ENCODE data around the gene GORASP2. TPM values are rescaled to one million over a fixed set of nuclear protein-coding genes. Genes with fewer than 3 reads are reported as not detected.

GORASP2 gene
- total RNA-seq, 1 experiment from 2014 or later, result 67.3 TPM

DNA sequence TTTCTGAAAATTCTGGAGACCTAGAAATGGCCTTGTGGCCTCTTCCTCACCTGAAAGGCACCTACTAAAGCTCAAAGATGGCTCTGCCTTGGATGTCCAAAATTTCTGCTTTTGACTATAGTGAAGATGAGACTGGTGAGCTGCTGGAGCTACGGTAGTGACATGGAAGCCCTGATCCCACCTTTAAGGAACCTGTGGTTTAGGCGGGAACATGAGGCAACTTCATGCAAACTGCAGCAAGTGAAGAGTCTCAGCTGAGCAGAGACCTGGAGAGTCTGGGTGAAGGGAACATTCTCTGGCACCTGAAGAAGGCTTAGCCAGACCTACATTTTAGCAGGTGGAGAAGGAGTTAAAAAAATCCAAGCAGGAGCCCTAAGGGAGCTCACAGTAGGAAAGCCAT lies 40.0 kb downstream of the GORASP2 start:
- Histone ChIP-seq H3K9me2 (replicated peaks; ENCODE audit: low read length) (no peaks in the 10 kb centered on the region), H3K27me3 (ENCODE audit: low read length) (no peaks in the 10 kb centered on the region), H3F3A (ENCODE audit: low read length, unreplicated experiment) (no peaks in the 10 kb centered on the region), H3K4me1 (ENCODE audit: insufficient read depth, low read length) (peaks cover 7% of the 10 kb centered on the region), H3K9ac (ENCODE audit: low read length) (no peak overlapping the region), H3K27ac (ENCODE audit: low read length) (no peak overlapping the region), H2AFZ (ENCODE audit: low read length) (no peak overlapping the region), H3K79me2 (ENCODE audit: low read length) (no peaks in the 10 kb centered on the region), H3K4me2 (ENCODE audit: low read length) (no peak overlapping the region), H4K20me1 (ENCODE audit: low read length) (no peaks in the 10 kb centered on the region), H3K4me3 (ENCODE audit: low read length) (no peak overlapping the region), H3K36me3 (ENCODE audit: low read depth, low read length) (peaks cover 32% of the 10 kb centered on the region), H3K9me3 (ENCODE audit: low read length) (no peaks in the 10 kb centered on the region)
- no peak for DNase-seq
- intact Hi-C loops (cut with micrococcal nuclease), result no loop called here
- ChIA-PET POLR2A (ENCODE audit: unreplicated experiment) (no interaction called here), CTCF (interaction anchor here (0.6 kb wide), 1 partner anchor 599 kb away, joined by 5 read pairs; no protein-coding TSS in a partner anchor)
- no peak for TF ChIP-seq CTCF (conservative IDR thresholded peaks at IDR 0.05; ENCODE audit: low read depth, low read length)
- no peak for TF ChIP-seq EZH2 (IDR thresholded peaks at IDR 0.05; ENCODE audit: low read length, unreplicated experiment)
- TF ChIP-seq EZH2phosphoT487 (IDR thresholded peaks at IDR 0.05; ENCODE audit: borderline replicate concordance, low read length), result no peak
- ATAC-seq, result no peak
- BruUV-seq (replicated peaks), result no TSS peak

GRCh38 chr2:170969872-170970496 lies 40.9 kb downstream of the GORASP2 start:
- no peak overlapping the region for H3K27ac ChIP-seq (ENCODE audit: low read length)
- no peaks in the 10 kb centered on the region for H3F3A ChIP-seq (ENCODE audit: low read length, unreplicated experiment)
- DNase-seq (no peak), ATAC-seq (no peak)
- H3K4me2 ChIP-seq (ENCODE audit: low read length), result no peak overlapping the region
- no peaks in the 10 kb centered on the region for H4K20me1 ChIP-seq (ENCODE audit: low read length)
- no peak overlapping the region for H3K9ac ChIP-seq (ENCODE audit: low read length)
- no peaks in the 10 kb centered on the region for H3K79me2 ChIP-seq (ENCODE audit: low read length)
- ChIA-PET POLR2A (ENCODE audit: unreplicated experiment) (no interaction called here), CTCF (no interaction called here)
- no peaks in the 10 kb centered on the region for H3K9me3 ChIP-seq (ENCODE audit: low read length)
- H3K36me3 ChIP-seq (ENCODE audit: low read depth, low read length), result peaks cover 29% of the 10 kb centered on the region
- no peaks in the 10 kb centered on the region for H3K9me2 ChIP-seq (replicated peaks; ENCODE audit: low read length)
- intact Hi-C loops (cut with micrococcal nuclease), result loop anchor here (5.0 kb wide), 1 partner anchor 462 kb away; the partner anchor contains the start of genes DCAF17 and METTL8
- TF ChIP-seq CTCF (conservative IDR thresholded peaks at IDR 0.05; ENCODE audit: low read depth, low read length), result no peak
- TF ChIP-seq EZH2phosphoT487 (IDR thresholded peaks at IDR 0.05; ENCODE audit: borderline replicate concordance, low read length), result no peak
- TF ChIP-seq EZH2 (IDR thresholded peaks at IDR 0.05; ENCODE audit: low read length, unreplicated experiment), result no peak
- H3K27me3 ChIP-seq (ENCODE audit: low read length), result no peaks in the 10 kb centered on the region
- no peak overlapping the region for H3K4me3 ChIP-seq (ENCODE audit: low read length)
- H3K4me1 ChIP-seq (ENCODE audit: insufficient read depth, low read length), result peaks cover 12% of the 10 kb centered on the region
- BruUV-seq (replicated peaks), result no TSS peak
- no peak overlapping the region for H2AFZ ChIP-seq (ENCODE audit: low read length)

DNA sequence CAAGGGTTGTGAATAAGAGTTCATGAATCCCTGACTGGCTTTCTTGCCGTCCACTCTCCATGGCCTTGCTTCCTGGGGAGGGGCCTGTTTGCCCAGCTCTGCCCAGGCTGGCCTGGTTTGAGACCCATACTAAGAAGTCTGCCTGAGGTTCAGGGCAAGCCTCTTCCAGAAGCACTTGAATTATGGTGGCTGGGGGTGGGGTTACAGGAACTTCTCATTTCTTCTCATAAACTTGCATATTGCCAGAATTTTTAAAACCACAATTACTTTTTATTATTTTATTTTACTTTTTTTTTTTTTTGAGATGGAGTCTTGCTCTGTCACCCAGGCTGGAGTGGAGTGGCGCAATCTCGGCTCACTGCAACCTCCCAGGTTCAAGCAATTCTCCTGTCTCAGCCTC lies 42.0 kb downstream of the GORASP2 start:
- intact Hi-C loops (cut with micrococcal nuclease), result loop anchor here (1.0 to 5.0 kb wide), 2 partner anchors 376 to 461 kb away; partner anchors contain the start of genes DCAF17 and METTL8

More for the DNA sequence above, 42.0 kb downstream of the GORASP2 start:
- Histone ChIP-seq H3K9me3 (ENCODE audit: low read length) (no peaks in the 10 kb centered on the region), H3K4me2 (ENCODE audit: low read length) (no peak overlapping the region), H3K27me3 (ENCODE audit: low read length) (no peaks in the 10 kb centered on the region), H3K36me3 (ENCODE audit: low read depth, low read length) (peaks cover 19% of the 10 kb centered on the region), H3K4me3 (ENCODE audit: low read length) (no peak overlapping the region), H3K79me2 (ENCODE audit: low read length) (no peaks in the 10 kb centered on the region), H3K27ac (ENCODE audit: low read length) (no peak overlapping the region), H3K9ac (ENCODE audit: low read length) (no peak overlapping the region), H3F3A (ENCODE audit: low read length, unreplicated experiment) (no peaks in the 10 kb centered on the region), H2AFZ (ENCODE audit: low read length) (no peak overlapping the region), H4K20me1 (ENCODE audit: low read length) (no peaks in the 10 kb centered on the region), H3K9me2 (replicated peaks; ENCODE audit: low read length) (no peaks in the 10 kb centered on the region), H3K4me1 (ENCODE audit: insufficient read depth, low read length) (peaks cover 12% of the 10 kb centered on the region)
- TF ChIP-seq EZH2 (IDR thresholded peaks at IDR 0.05; ENCODE audit: low read length, unreplicated experiment) (no peak), EZH2phosphoT487 (IDR thresholded peaks at IDR 0.05; ENCODE audit: borderline replicate concordance, low read length) (no peak), CTCF (conservative IDR thresholded peaks at IDR 0.05; ENCODE audit: low read depth, low read length) (no peak)
- DNase-seq (no peak), ATAC-seq (no peak)
- no TSS peak for BruUV-seq (replicated peaks)
- CTCF ChIA-PET, result no interaction called here
- POLR2A ChIA-PET (ENCODE audit: unreplicated experiment), result no interaction called here

All from PC-3 (cell line).